Activated CD8-positive, alpha-beta T cell treated with anti-CD3 and anti-CD28 coated beads for 36 hours (primary cell): ENCODE data around the gene RETREG1. TPM values are rescaled to one million over a fixed set of nuclear protein-coding genes. Genes with fewer than 3 reads are reported as not detected.

Experiments used
- ATAC-seq: fragments of 200-7000 bp; cut with Tn5 transposase; one replicate; pipeline ENCODE4 v1.10.0; 2021; ENCODE audit warnings: mild to moderate bottlenecking, moderate library complexity
- CTCF ChIA-PET: fragments of 350-600 bp; sonication (Branson Sonifier 250); formaldehyde crosslinking; loops from one replicate; lab custom pipeline; 2021; ENCODE audit warnings: antibody characterized with exemption; lab: Charles Lee
- POLR2A ChIA-PET: fragments of 350-600 bp; sonication (Branson Sonifier 250); formaldehyde crosslinking; loops from one replicate; lab custom pipeline; 2021; ENCODE audit warnings: antibody characterized with exemption; lab: Charles Lee
- DNase-seq: peaks from one replicate; pipeline ENCODE4 v3.0.0-alpha.2; 2020
- H3K27ac Mint-ChIP-seq: one replicate; pipeline ENCODE4 v1.8.0; 2021; ENCODE audit warnings: mild to moderate bottlenecking, mixed read lengths
- H3K27me3 Mint-ChIP-seq: one replicate; pipeline ENCODE4 v1.8.0; 2021; ENCODE audit warnings: mixed read lengths
- H3K36me3 Mint-ChIP-seq: one replicate; pipeline ENCODE4 v1.8.0; 2021; ENCODE audit warnings: low read depth, mixed read lengths
- H3K4me1 Mint-ChIP-seq: one replicate; pipeline ENCODE4 v1.8.0; 2021; ENCODE audit warnings: low read depth, mixed read lengths
- H3K4me3 Mint-ChIP-seq: one replicate; pipeline ENCODE4 v1.8.0; 2021; ENCODE audit warnings: mild to moderate bottlenecking, moderate library complexity, mixed read lengths
- H3K9me3 Mint-ChIP-seq: one replicate; pipeline ENCODE4 v1.8.0; 2021; ENCODE audit warnings: mixed read lengths
- intact Hi-C: fragments of 100-400 bp; cut with micrococcal nuclease; formaldehyde crosslinking; loops from one replicate; pipeline ENCODE4 v1.10.0; 2022
- total RNA-seq, 2 experiments: library from RNA; stranded (reverse); gene quantifications; one replicate each; pipeline ENCODE4 v1.2.3, GENCODE V29; 2021
- TF ChIP-seq, protein P1 (sequence below): fragments of 200-600 bp; IDR thresholded peaks from one replicate; pipeline ENCODE4 v1.8.0; 2022; ENCODE audit warnings: antibody characterized with exemption, mild to moderate bottlenecking

Gene RETREG1
- total RNA-seq, 2 experiments from 2014 or later: 31.7 to 31.9 TPM

DNA sequence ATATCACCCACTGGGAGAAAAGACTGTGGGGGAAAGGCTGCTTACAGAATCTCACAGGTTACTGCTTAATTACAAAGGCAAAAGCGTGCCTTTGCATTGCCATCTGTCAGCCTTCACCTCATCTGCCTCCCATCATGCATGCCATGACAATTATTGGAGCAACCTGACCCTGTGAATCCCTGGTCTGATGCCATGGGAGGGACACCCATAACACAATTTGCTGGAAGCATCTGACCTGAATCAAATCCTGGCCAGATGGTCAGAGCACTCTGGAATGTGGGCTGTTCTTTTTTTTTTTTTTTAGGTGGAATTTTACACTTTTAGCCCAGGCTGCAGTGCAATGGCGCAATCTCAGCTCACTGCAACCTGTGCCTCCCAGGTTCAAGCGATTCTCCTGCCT lies 11.6 kb upstream of the RETREG1 start:
- no peaks in the 10 kb centered on the region for H3K9me3 Mint-ChIP-seq
- TF ChIP-seq, protein P1, sequence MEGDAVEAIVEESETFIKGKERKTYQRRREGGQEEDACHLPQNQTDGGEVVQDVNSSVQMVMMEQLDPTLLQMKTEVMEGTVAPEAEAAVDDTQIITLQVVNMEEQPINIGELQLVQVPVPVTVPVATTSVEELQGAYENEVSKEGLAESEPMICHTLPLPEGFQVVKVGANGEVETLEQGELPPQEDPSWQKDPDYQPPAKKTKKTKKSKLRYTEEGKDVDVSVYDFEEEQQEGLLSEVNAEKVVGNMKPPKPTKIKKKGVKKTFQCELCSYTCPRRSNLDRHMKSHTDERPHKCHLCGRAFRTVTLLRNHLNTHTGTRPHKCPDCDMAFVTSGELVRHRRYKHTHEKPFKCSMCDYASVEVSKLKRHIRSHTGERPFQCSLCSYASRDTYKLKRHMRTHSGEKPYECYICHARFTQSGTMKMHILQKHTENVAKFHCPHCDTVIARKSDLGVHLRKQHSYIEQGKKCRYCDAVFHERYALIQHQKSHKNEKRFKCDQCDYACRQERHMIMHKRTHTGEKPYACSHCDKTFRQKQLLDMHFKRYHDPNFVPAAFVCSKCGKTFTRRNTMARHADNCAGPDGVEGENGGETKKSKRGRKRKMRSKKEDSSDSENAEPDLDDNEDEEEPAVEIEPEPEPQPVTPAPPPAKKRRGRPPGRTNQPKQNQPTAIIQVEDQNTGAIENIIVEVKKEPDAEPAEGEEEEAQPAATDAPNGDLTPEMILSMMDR: no peak
- H3K4me3 Mint-ChIP-seq: no peak overlapping the region
- peaks cover 50% of the 10 kb centered on the region for H3K4me1 Mint-ChIP-seq
- ChIA-PET POLR2A (interaction anchor here (6.9 kb wide), 1 partner anchor 11 kb away, joined by 79 read pairs; the partner anchor contains the start of gene RETREG1), CTCF (interaction anchor here (1.0 to 2.4 kb wide), 3 partner anchors 9 to 173 kb away, joined by 3 to 15 read pairs (median 7); partner anchors contain the start of gene RETREG1)
- DNase-seq (no peak), ATAC-seq (no peak)
- intact Hi-C loops: loop anchor here (5.0 kb wide), 1 partner anchor 161 kb away; the partner anchor contains the start of gene ZNF622
- H3K36me3 Mint-ChIP-seq: peaks cover 3% of the 10 kb centered on the region
- H3K27ac Mint-ChIP-seq: peak overlapping the region; percentile 95
- H3K27me3 Mint-ChIP-seq: no peaks in the 10 kb centered on the region

DNA sequence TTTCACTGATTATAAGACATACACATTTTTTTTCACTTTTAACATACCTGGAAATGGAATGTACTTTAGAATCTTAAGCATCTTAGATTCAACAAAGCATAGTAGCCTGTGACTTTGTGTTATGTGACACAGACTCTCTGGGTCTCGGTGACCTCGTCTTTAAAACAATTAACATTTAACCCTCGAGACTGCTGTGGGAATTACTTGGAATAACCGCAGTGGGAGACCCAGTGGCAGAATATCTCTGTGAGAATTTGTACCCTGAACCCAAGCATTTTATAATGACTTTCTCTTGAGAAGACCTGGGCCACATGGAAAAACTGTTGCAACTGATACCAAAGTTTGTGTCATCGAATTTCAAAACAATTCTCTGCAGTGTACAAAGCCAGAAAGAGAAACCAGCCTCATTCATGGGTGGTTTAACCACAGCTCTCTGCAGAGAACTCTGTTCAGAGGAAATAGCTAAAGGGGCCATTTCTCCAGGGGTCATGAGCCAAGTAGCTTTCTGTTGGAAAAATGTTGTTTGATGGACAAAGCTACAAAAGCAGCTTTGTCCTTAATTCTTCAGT lies 10.0 kb upstream of the RETREG1 start:
- peak; percentile 70 for DNase-seq
- POLR2A ChIA-PET: interaction anchor here (1.0 to 6.9 kb wide), 3 partner anchors 9 to 15 kb away, joined by 4 to 79 read pairs (median 5); partner anchors contain the start of gene RETREG1
- ATAC-seq: peak; percentile 83
- H3K4me1 Mint-ChIP-seq: peaks cover 50% of the 10 kb centered on the region
- intact Hi-C loops: loop anchor here (5.0 kb wide), 1 partner anchor 159 kb away; the partner anchor contains the start of gene ZNF622
- no peaks in the 10 kb centered on the region for H3K27me3 Mint-ChIP-seq
- H3K4me3 Mint-ChIP-seq: peak overlapping the region; percentile 54
- CTCF ChIA-PET: interaction anchor here (1.1 to 2.4 kb wide), 6 partner anchors 10 to 171 kb away, joined by 3 to 15 read pairs (median 4); partner anchors contain the start of gene RETREG1
- peak overlapping the region; percentile 96 for H3K27ac Mint-ChIP-seq
- peaks cover 3% of the 10 kb centered on the region for H3K36me3 Mint-ChIP-seq
- TF ChIP-seq, protein P1: no peak
- H3K9me3 Mint-ChIP-seq: no peaks in the 10 kb centered on the region

DNA sequence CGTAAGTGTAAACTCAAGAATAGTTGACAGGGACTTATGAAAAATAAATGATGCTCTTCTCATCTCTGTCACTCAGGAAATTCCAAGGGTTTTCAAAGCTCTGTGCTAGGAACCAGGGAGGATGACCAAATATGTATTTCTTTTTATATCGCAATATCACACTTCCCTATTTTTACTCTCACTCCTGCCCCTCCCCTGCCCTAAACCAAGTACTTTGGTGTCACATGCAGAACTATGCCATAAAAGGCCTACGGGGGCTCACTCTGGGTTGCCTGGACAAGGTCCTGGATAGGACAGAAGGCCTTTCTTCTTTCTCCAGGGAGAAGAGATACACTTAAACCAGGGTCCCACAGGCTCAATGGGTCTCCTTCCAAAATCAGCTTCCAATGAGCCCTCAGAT lies 8.3 kb upstream of the RETREG1 start:
- Mint-ChIP-seq H3K36me3 (peaks cover 3% of the 10 kb centered on the region), H3K4me1 (peaks cover 45% of the 10 kb centered on the region), H3K4me3 (no peak overlapping the region), H3K27ac (no peak overlapping the region), H3K9me3 (no peaks in the 10 kb centered on the region), H3K27me3 (no peaks in the 10 kb centered on the region)
- intact Hi-C loops: loop anchor here (5.0 kb wide), 1 partner anchor 158 kb away; the partner anchor contains the start of gene ZNF622
- ATAC-seq (no peak), DNase-seq (no peak)
- TF ChIP-seq, protein P1: no peak
- ChIA-PET POLR2A (interaction anchor here (6.9 kb wide), 1 partner anchor 8 kb away, joined by 79 read pairs; the partner anchor contains the start of gene RETREG1), CTCF (no interaction called here)

DNA sequence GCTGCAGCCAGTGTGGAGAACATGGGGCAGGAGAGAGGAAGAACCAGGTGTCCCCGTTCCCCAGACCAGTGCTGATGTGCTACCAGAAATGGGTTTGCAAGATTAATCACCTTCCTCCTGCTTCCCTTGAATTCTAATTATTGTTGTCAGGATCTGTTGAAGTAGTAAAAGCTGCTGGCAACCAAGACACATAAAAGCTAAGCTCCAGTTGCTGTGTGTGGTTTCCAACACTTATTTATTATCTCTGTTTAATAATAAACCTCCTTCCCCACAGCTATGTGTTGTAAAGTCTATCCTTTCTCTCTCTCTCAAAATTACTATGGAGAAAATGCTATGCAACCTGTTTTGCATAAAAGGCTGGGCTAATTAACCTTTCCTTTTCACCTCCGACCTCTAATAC lies 2.3 kb upstream of the RETREG1 start:
- H3K4me3 Mint-ChIP-seq: no peak overlapping the region
- CTCF ChIA-PET: interaction anchor here (1.3 kb wide), 1 partner anchor 10 kb away, joined by 3 read pairs; no protein-coding TSS in a partner anchor
- H3K27me3 Mint-ChIP-seq: no peaks in the 10 kb centered on the region
- peaks cover 14% of the 10 kb centered on the region for H3K36me3 Mint-ChIP-seq
- DNase-seq (no peak), ATAC-seq (no peak)
- no peaks in the 10 kb centered on the region for H3K9me3 Mint-ChIP-seq
- POLR2A ChIA-PET: interaction anchor here (2.1 kb wide), 1 partner anchor 67 kb away, joined by 5 read pairs; no protein-coding TSS in a partner anchor
- H3K27ac Mint-ChIP-seq: no peak overlapping the region
- intact Hi-C loops: no loop called here
- peaks cover 13% of the 10 kb centered on the region for H3K4me1 Mint-ChIP-seq
- TF ChIP-seq, protein P1: no peak
